Spinal cord (tissue), 10 donors: ENCODE results near the gene JOSD2. TPM values are rescaled to one million over a fixed set of nuclear protein-coding genes. Genes with fewer than 3 reads are reported as not detected.

Experiments used
- DNase-seq, 6 donors: peaks; one replicate each; pipeline versions ENCODE4 v3.0.0 to v3.0.0-alpha.2; 2013 to 2015; ENCODE audit warnings: low spot score in 6 of 6, low read depth in 4 of 6
- H3K27ac ChIP-seq: one replicate; pipeline ENCODE4 v1.5.1; 2013; ENCODE audit warnings: low read depth, low read length, control low read depth
- H3K27me3 ChIP-seq: one replicate; pipeline ENCODE4 v1.6.1; 2013; ENCODE audit warnings: low read length; ENCODE audit not compliant: control insufficient read depth, insufficient read depth
- H3K36me3 ChIP-seq: one replicate; pipeline ENCODE4 v1.6.1; 2013; ENCODE audit warnings: low read length; ENCODE audit not compliant: control insufficient read depth, insufficient read depth
- H3K4me1 ChIP-seq: one replicate; pipeline ENCODE4 v1.6.1; 2013; ENCODE audit warnings: low read length; ENCODE audit not compliant: control insufficient read depth, insufficient read depth
- H3K4me3 ChIP-seq: one replicate; pipeline ENCODE4 v1.5.1; 2013; ENCODE audit warnings: low read depth, low read length, control low read depth
- H3K9me3 ChIP-seq: one replicate; pipeline ENCODE4 v1.6.1; 2013; ENCODE audit warnings: low read length; ENCODE audit not compliant: control insufficient read depth, insufficient read depth
- WGBS: methylation state at CpG from one replicate; pipeline ENCODE4 v1.1.5; 2013; ENCODE audit warnings: missing lambda C conversion rate; ENCODE audit not compliant: insufficient coverage; 5-methylcytosine and 5-hydroxymethylcytosine counted together
- polyA plus RNA-seq, 2 donors: library from polyadenylated mRNA; unstranded; fragments of 120-200 nt; gene quantifications; one replicate each; pipeline ENCODE4 v1.2.1, GENCODE V29; 2013; ENCODE audit not compliant: insufficient read length in 2 of 2
- total RNA-seq, 2 donors: library from RNA; depleted of rRNA in 1 of 2; stranded (reverse); fragments of 120-200 nt in 1 of 2; fragments of >200 nt in 1 of 2; gene quantifications; one replicate each; pipeline versions ENCODE4 v1.2.3 to v1.2.4, GENCODE V29; 2013 to 2014
- donor health status: healthy.

The JOSD2 gene
- total and polyA plus RNA-seq, 4 donors, result 9.3 to 29.8 (median 23.8) TPM

DNA sequence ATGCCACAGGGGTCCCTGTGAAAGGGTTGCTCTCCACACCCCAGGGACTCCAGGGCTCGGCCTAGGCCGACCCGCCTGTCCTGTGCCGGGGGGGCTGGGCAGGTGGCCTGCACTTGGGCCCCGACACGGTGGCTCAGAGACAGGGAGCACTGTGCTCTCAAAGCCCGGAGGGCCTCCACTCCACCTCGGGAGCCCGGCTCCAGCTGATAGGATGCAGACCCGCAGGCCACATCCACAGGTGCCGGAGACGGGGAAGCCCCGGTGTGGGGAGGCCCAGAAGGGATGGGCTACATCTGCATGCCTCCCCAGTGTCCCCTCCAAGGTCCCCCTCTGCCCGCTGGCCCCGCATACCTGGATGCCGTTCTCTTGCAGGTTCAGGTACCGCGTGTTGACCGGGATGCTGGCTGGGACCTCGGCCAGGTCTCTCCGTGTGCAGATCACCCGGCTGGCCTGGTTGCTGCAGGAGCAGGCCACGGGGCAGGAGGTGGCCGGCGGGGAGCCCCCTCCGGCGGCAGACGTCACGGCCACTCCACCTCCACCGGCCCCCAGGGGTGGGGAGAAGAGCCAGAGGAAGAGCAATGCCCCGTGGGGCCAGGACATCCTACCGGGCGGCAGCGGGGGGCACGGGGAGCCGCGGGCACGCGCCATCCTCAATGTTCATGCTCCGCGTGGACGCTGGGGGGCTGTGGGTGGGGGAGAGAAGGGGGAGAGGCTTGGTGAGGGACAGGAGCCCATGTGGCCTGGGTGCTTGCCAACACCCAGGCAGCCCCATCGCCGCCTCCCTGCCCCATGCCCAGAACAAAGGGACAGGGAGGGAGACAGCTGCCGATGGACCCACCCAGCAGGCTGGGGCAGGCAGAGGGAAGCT, 37.4 kb upstream of the JOSD2 start:
- peak in 2 of 6 donors; percentile 37 to 44 for DNase-seq
- Histone ChIP-seq H3K27ac (no peak overlapping the region), H3K4me1 (peaks cover 71% of the 10 kb centered on the region), H3K9me3 (no peaks in the 10 kb centered on the region), H3K4me3 (no peak overlapping the region), H3K27me3 (no peaks in the 10 kb centered on the region), H3K36me3 (peaks cover 49% of the 10 kb centered on the region)
- WGBS, result 44% methylated on average over 31 of the region's 45 CpGs

DNA sequence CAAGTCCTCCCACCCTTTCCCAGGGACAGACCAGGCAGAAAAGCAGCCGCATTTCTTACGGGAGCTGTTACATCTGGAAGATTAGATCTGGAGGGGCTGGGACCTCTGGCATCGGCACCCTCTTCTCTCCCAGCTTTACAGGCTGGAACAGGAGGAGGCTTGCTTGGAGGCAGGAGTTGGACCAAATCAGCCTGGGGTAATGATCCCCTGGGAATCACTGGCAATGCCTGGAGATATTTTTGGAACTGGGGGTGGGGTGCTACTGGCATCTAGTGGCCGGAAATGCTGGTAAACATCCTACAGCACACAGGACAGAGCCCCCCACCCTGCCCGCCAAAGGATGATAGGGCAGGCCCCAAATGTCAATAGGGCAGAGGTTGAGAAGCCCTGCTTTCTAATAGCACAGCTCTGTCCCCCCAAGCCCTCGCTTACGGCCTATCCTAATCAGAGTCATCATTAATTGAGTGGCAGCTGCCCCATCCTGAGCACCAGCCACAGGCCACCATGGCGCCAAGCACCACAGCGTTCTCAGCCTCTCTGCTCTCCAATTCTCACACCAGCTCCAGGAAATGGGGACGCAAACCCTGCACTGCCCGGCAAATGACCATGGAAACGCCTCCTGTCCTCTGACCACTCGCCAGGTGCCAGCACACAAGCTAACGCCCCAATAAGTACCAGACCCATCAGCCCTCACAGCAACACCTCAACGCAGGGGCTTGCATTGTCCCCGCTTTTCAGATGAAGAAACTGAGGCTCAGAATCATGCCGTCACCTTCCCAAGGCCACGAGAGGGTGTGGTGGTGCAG, 36.6 kb upstream of the JOSD2 start:
- Histone ChIP-seq H3K27me3 (no peaks in the 10 kb centered on the region), H3K4me1 (peaks cover 71% of the 10 kb centered on the region), H3K36me3 (peaks cover 56% of the 10 kb centered on the region), H3K4me3 (no peak overlapping the region), H3K27ac (no peak overlapping the region), H3K9me3 (no peaks in the 10 kb centered on the region)
- 71% methylated on average over 15 of the region's 18 CpGs for WGBS
- peak in 1 of 6 donors; percentile 38 for DNase-seq

DNA sequence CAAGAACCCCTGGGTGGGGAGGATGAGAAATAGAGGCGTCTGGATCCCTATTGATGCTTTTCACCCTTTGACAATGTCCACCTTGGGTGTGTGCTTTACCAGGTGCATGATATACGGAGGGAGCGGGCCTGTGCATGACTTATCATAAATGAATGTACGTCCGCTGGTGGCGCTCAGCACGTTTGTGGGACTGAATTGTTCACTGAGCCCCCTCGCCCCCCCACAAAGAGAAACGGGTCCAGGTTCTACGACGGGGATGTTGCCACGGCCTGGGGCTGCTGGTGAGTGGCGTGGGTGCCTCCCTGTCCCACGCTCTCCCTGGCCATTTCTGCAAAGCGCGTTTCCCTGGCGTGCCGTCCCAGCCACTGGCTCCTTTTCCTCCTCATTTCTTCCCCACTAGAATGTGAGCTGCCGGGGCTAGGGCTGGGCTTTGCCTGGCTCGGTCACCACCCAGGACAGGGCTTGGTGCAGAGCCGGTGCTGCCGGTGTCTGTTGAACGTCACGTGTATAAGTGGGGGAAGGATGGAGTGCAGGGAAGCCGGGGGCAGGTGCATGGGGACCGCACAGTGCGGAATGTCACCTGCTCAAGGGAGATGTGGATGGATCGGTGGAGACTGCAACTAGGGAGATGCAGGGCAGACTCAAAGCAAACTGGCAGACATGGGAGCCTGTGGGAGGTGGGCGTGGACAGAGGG, 35.7 kb upstream of the JOSD2 start:
- DNase-seq, result no peak
- no peaks in the 10 kb centered on the region for H3K9me3 ChIP-seq
- H3K4me3 ChIP-seq, result no peak overlapping the region
- peaks cover 70% of the 10 kb centered on the region for H3K4me1 ChIP-seq
- 68% methylated on average over 25 of the region's 29 CpGs for WGBS
- H3K36me3 ChIP-seq, result peaks cover 64% of the 10 kb centered on the region
- H3K27me3 ChIP-seq, result no peaks in the 10 kb centered on the region
- no peak overlapping the region for H3K27ac ChIP-seq

DNA sequence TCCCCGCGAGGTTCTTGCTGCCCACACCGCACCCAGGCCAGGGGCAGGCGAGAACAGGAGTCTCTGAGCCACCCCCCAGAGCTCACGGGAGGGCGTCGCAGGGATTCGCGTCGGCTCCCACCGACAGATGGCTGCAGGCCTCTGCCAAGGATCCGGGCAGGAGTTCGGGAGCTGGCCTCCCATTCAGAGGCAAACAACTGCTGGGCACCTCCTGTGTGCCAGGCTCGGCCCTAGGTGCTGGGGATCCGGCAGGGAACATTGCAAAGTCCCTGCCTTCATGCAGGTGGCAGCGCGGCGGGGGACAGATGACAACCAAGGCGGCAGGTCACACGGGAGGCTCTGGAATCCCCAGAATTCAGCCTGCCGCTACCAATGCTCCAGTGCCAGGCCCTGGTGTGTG, 32.0 kb upstream of the JOSD2 start:
- no peak overlapping the region for H3K27ac ChIP-seq
- no peak for DNase-seq
- 64% methylated on average over 15 of the region's 21 CpGs for WGBS
- no peaks in the 10 kb centered on the region for H3K9me3 ChIP-seq
- no peak overlapping the region for H3K4me3 ChIP-seq
- peaks cover 66% of the 10 kb centered on the region for H3K36me3 ChIP-seq
- H3K27me3 ChIP-seq, result no peaks in the 10 kb centered on the region
- peaks cover 37% of the 10 kb centered on the region for H3K4me1 ChIP-seq

DNA sequence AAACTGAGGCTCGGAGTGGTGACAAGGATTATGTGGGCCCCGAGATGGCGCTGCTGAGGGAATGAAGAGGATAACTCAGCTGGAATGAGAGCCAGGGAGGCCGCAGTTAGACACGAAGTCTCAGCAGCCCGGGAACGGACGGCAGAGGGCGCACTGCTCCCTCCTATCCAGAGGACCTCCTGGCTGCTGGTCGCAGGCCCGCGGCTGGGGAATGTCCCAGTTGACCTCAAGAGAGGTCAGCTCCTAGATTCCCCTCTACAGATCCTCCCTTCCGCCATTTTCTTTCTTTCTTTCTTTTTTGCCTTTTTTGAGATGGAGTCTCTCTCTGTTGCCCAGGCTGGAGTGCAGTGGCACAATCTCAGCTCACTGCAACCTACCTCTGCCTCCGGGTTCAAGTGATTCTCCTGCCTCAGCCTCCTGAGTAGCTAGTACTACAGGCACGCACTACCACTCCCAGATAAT, 26.8 kb upstream of the JOSD2 start:
- WGBS, result 6% methylated on average over 13 of the region's 15 CpGs

DNA sequence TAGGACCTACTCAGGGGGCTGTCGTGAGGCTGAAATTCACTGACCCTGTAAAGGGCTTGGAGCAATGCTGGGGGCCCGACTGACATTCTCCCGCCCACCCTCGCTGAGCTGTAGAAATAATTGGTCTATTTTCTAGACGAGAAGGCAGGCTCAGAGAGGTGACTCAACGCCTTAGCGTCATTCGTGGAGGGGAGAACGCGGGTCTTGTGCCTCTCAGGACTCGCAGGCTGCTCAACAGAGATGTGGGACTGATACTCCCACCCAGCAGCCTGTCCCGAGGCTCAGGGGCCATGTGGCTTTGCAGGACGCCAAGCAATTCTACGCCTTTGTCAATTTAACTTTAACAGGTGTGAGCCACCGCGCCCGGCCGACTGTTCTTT, 26.3 kb upstream of the JOSD2 start:
- H3K27ac ChIP-seq, result no peak overlapping the region
- peaks cover 10% of the 10 kb centered on the region for H3K4me1 ChIP-seq
- no peaks in the 10 kb centered on the region for H3K27me3 ChIP-seq
- WGBS, result 80% methylated on average over 15 of the region's 18 CpGs
- peaks cover 63% of the 10 kb centered on the region for H3K36me3 ChIP-seq
- no peaks in the 10 kb centered on the region for H3K9me3 ChIP-seq
- no peak overlapping the region for H3K4me3 ChIP-seq
- no peak for DNase-seq

More for the DNA sequence above, 26.8 kb upstream of the JOSD2 start:
- H3K27me3 ChIP-seq, result no peaks in the 10 kb centered on the region
- DNase-seq, result peak in 3 of 6 donors; percentile 65 to 93 (median 90)
- peaks cover 14% of the 10 kb centered on the region for H3K4me1 ChIP-seq
- peaks cover 67% of the 10 kb centered on the region for H3K36me3 ChIP-seq
- no peak overlapping the region for H3K27ac ChIP-seq
- H3K4me3 ChIP-seq, result no peak overlapping the region
- no peaks in the 10 kb centered on the region for H3K9me3 ChIP-seq

DNA sequence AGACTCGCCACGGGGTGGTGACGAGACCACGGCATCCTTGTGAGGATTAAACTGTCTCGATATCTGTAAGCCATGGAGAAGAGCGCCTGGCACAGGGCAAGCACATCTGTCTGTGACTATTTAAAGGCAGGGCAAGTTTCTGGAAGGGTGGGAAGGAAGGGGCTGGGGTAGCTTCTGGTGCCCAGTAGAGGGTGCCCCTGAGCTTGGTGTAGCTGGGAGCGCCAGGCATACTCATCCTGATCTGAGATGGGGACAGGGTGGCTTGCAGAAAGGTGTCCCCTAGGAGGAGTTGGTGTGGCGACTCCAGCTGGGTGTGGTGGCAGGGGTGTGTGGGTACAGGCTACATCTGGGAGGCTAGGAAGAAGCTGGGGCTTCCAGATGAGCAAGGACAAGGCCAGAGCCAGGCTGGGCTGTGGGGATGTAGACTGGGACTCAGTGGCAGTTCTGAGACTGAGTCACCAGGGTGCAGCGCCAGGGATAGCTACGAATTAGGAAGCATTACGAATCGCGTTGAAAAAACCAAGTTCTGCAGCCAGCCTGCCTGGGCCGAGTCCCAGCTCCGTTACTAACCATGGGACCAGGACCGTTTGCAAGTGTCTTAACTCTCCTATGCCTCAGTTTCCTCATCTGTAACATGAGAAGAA, 25.8 kb upstream of the JOSD2 start:
- Histone ChIP-seq H3K9me3 (no peaks in the 10 kb centered on the region), H3K4me3 (no peak overlapping the region), H3K4me1 (peaks cover 5% of the 10 kb centered on the region), H3K27ac (no peak overlapping the region), H3K36me3 (peaks cover 58% of the 10 kb centered on the region), H3K27me3 (no peaks in the 10 kb centered on the region)
- DNase-seq, result no peak
- WGBS, result 94% methylated on average over 16 of the region's 16 CpGs

DNA sequence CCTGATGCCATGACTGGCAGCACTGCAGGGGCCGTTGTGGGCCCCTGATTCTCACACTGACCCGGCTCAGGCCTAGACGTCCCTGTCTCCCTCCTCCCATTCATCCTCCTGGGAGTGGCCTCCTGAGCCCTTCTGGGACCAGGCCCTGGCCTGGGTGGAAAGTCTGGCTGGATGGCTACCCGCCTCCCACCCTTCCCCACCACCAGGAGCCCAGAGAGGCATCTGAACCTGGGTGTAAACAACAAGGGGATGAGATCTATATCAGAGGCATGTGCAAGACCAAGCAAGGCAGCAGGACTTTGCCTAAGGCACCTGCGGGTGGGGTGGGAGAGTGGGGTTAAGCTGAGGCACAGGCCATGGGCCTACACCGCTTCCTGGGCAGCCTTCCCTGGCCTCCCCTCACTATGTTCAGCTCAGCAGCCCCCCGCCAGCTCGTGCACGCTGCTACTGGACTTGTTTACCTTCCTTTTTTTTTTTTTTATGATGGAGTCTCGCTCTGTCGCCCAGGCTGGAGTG, 24.7 kb upstream of the JOSD2 start:
- 68% methylated on average over 7 of the region's 11 CpGs for WGBS
- Histone ChIP-seq H3K27me3 (no peaks in the 10 kb centered on the region), H3K4me1 (peaks cover 7% of the 10 kb centered on the region), H3K36me3 (peaks cover 63% of the 10 kb centered on the region), H3K27ac (no peak overlapping the region), H3K9me3 (no peaks in the 10 kb centered on the region), H3K4me3 (no peak overlapping the region)
- no peak for DNase-seq

DNA sequence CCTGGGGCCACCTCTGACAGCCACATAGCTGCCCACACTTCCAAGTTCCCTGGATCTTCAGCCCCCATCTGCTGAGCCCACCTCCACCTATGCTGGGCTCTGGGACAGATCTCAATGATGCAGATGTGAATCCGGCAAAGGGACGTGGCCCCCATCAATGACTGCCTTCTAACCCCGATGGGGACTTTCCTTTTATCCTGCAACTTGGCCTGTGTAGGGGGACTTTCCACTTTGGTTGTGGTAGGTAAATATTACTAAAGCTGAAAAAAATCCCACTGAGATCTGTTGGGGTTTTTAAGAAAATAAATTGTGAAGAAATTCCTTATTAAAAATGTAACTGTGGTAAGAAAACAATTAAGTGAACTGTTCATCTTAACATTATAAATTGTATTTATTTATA, 23.5 kb upstream of the JOSD2 start:
- Histone ChIP-seq H3K9me3 (no peaks in the 10 kb centered on the region), H3K4me3 (no peak overlapping the region), H3K27me3 (no peaks in the 10 kb centered on the region), H3K36me3 (peaks cover 68% of the 10 kb centered on the region), H3K27ac (no peak overlapping the region), H3K4me1 (peaks cover 11% of the 10 kb centered on the region)
- DNase-seq, result no peak
- WGBS, result no CpG with 5 or more reads among the region's 3 CpGs
